H1 (cell line): ENCODE measurements around the gene RAD9A. TPM values are rescaled to one million over a fixed set of nuclear protein-coding genes. Genes with fewer than 3 reads are reported as not detected.
A peak's percentile ranks its signal among the peaks of the same experiment; 100 is the strongest.

Experiments used
- CTCF ChIA-PET: fragments of 300-600 bp; sonication (Branson Sonifier 250); formaldehyde crosslinking; loops from one replicate; lab custom pipeline; 2021; ENCODE audit not compliant: partially characterized antibody; lab: Charles Lee
- POLR2A ChIA-PET: fragments of 300-600 bp; sonication (Branson Sonifier 250); formaldehyde crosslinking; loops from one replicate; lab custom pipeline; 2021; ENCODE audit warnings: inconsistent platforms; ENCODE audit not compliant: partially characterized antibody; lab: Charles Lee
- DNase-seq, 2 experiments: peaks; one replicate each; pipeline versions ENCODE4 v3.0.0 to v3.0.0-alpha.2; 2010 to 2022; ENCODE audit warnings: low spot score in 2 of 2, low read depth in 1 of 2, mixed read lengths in 1 of 2
- FAIRE-seq: peaks from 2 replicates; lab custom pipeline; 2011; peaks lifted over from hg19 to GRCh38; lab: Jason Lieb, UNC
- H2AFZ ChIP-seq: 2 replicates; pipeline ENCODE4 v1.8.1; 2012; ENCODE audit warnings: low read length, inconsistent platforms
- H2AK5ac ChIP-seq: 2 replicates; pipeline ENCODE4 v1.6.1; 2013; ENCODE audit warnings: low read depth, low read length
- H2BK120ac ChIP-seq: replicated peaks from 2 replicates; pipeline ENCODE3; 2013; ENCODE audit warnings: low read depth, low read length, inconsistent platforms
- H2BK12ac ChIP-seq: 2 replicates; pipeline ENCODE4 v1.6.1; 2013; ENCODE audit warnings: low read depth, low read length
- H2BK15ac ChIP-seq: 2 replicates; pipeline ENCODE4 v1.6.1; 2013; ENCODE audit warnings: low read length
- H2BK20ac ChIP-seq: 2 replicates; pipeline ENCODE4 v1.6.1; 2013; ENCODE audit warnings: low read length
- H2BK5ac ChIP-seq: 2 replicates; pipeline ENCODE4 v1.6.1; 2013; ENCODE audit warnings: low read depth, low read length
- H3K14ac ChIP-seq: 2 replicates; pipeline ENCODE4 v1.6.1; 2013; ENCODE audit warnings: inconsistent platforms; ENCODE audit not compliant: insufficient read length
- H3K18ac ChIP-seq: 2 replicates; pipeline ENCODE4 v1.6.1; 2013; ENCODE audit warnings: low read length; ENCODE audit errors: extremely low read depth
- H3K23ac ChIP-seq: 2 replicates; pipeline ENCODE4 v1.6.1; 2013; ENCODE audit warnings: inconsistent platforms; ENCODE audit not compliant: insufficient read length
- H3K23me2 ChIP-seq: 2 replicates; pipeline ENCODE4 v1.6.1; 2013; ENCODE audit warnings: low read depth, low read length
- H3K27ac ChIP-seq: 2 replicates; pipeline ENCODE4 v1.6.1; 2011; ENCODE audit warnings: low read depth, low read length, inconsistent platforms
- H3K27me3 ChIP-seq, 4 experiments: replicated peaks in 1 of 4; 1 replicate in 1 of 4; 2 replicates in 3 of 4; pipeline versions ENCODE4 v1.6.1 to v1.8.1; 2011 to 2013; ENCODE audit warnings: low read length in 3 of 4, mild to moderate bottlenecking in 3 of 4, inconsistent platforms in 2 of 4, mixed read lengths in 2 of 4, moderate library complexity in 1 of 4; ENCODE audit not compliant: control insufficient read depth in 3 of 4, insufficient read depth in 3 of 4; ENCODE audit errors: extremely low read depth in 1 of 4
- H3K36me3 ChIP-seq, 4 experiments: 2 replicates each; pipeline versions ENCODE4 v1.6.1 to v1.8.1; 2011 to 2013; ENCODE audit warnings: mild to moderate bottlenecking in 4 of 4, low read length in 3 of 4, moderate library complexity in 2 of 4, control low read depth in 1 of 4, inconsistent platforms in 1 of 4; ENCODE audit not compliant: insufficient read depth in 4 of 4, control insufficient read depth in 2 of 4
- H3K4ac ChIP-seq: replicated peaks from 2 replicates; pipeline ENCODE3; 2013; ENCODE audit warnings: low read length, low read depth, mixed read lengths, inconsistent platforms; ENCODE audit not compliant: insufficient read length
- H3K4me1 ChIP-seq, 4 experiments: replicated peaks in 1 of 4; 1 replicate in 1 of 4; 2 replicates in 3 of 4; pipeline versions ENCODE4 v1.6.1 to v1.8.1; 2011 to 2013; ENCODE audit warnings: low read length in 3 of 4, inconsistent platforms in 2 of 4, mixed read lengths in 1 of 4; ENCODE audit not compliant: insufficient read depth in 4 of 4, control insufficient read depth in 3 of 4
- H3K4me2 ChIP-seq, 2 experiments: 2 replicates each; pipeline versions ENCODE4 v1.6.1 to v1.8.1; 2011 to 2013; ENCODE audit warnings: low read depth in 2 of 2, low read length in 2 of 2, control low read depth in 1 of 2, inconsistent platforms in 1 of 2, mild to moderate bottlenecking in 1 of 2; ENCODE audit not compliant: insufficient read depth in 1 of 2
- H3K4me3 ChIP-seq, 4 experiments: fragments of 200-600, 300-600 bp in 1 of 4; sonication (generic), shearing (Covaris generic), sonication (Bioruptor Twin) in 1 of 4; 2 replicates each; pipeline versions ENCODE4 v1.5.1 to v1.8.1; 2011 to 2016; ENCODE audit warnings: low read length in 4 of 4, low read depth in 3 of 4, control low read depth in 2 of 4, inconsistent platforms in 2 of 4, mild to moderate bottlenecking in 2 of 4, mixed read lengths in 1 of 4, moderate library complexity in 1 of 4; ENCODE audit not compliant: insufficient read depth in 2 of 4; ENCODE audit errors: extremely low read depth in 1 of 4
- H3K56ac ChIP-seq: replicated peaks from 2 replicates; pipeline ENCODE3; 2013; ENCODE audit warnings: low read depth, mild to moderate bottlenecking, mixed read lengths, low read length, inconsistent platforms; ENCODE audit not compliant: insufficient read length
- H3K79me1 ChIP-seq: 2 replicates; pipeline ENCODE4 v1.6.1; 2013; ENCODE audit warnings: low read depth, low read length, control low read depth
- H3K79me2 ChIP-seq, 2 experiments: 2 replicates each; pipeline versions ENCODE4 v1.6.1 to v1.8.1; 2012 to 2013; ENCODE audit warnings: low read length in 2 of 2, mild to moderate bottlenecking in 2 of 2, inconsistent platforms in 1 of 2; ENCODE audit not compliant: insufficient read depth in 2 of 2, control insufficient read depth in 1 of 2
- H3K9ac ChIP-seq, 4 experiments: replicated peaks in 1 of 4; 1 replicate in 1 of 4; 2 replicates in 3 of 4; pipeline versions ENCODE4 v1.6.1 to v1.8.1; 2011 to 2013; ENCODE audit warnings: low read depth in 3 of 4, low read length in 3 of 4, control low read depth in 2 of 4, mild to moderate bottlenecking in 2 of 4, moderate library complexity in 2 of 4, inconsistent platforms in 1 of 4; ENCODE audit errors: extremely low read depth in 1 of 4
- H3K9me3 ChIP-seq, 2 experiments: 2 replicates each; pipeline versions ENCODE4 v1.6.1 to v1.8.1; 2012 to 2013; ENCODE audit warnings: mild to moderate bottlenecking in 2 of 2, moderate library complexity in 2 of 2, control low read depth in 1 of 2, inconsistent platforms in 1 of 2, low read depth in 1 of 2, low read length in 1 of 2, mixed read lengths in 1 of 2; ENCODE audit not compliant: insufficient read depth in 2 of 2
- H4K20me1 ChIP-seq, 2 experiments: replicated peaks in 1 of 2; 2 replicates each; pipeline versions ENCODE3 to v1.8.1; 2011 to 2013; ENCODE audit warnings: inconsistent platforms in 2 of 2, low read length in 2 of 2, mild to moderate bottlenecking in 1 of 2; ENCODE audit not compliant: insufficient read depth in 2 of 2, control insufficient read depth in 1 of 2
- H4K5ac ChIP-seq: 2 replicates; pipeline ENCODE4 v1.6.1; 2013; ENCODE audit warnings: low read length, low read depth, mixed read lengths, inconsistent platforms; ENCODE audit not compliant: insufficient read length
- H4K8ac ChIP-seq: 2 replicates; pipeline ENCODE4 v1.8.0; 2013; ENCODE audit warnings: mild to moderate bottlenecking, moderate library complexity, low read length, inconsistent platforms; ENCODE audit not compliant: insufficient read depth; ENCODE audit errors: extremely low read depth
- H4K91ac ChIP-seq: replicated peaks from 2 replicates; pipeline ENCODE3; 2013; ENCODE audit warnings: low read length, mixed read lengths, inconsistent platforms; ENCODE audit not compliant: insufficient read length
- JUND ChIP-seq: IDR thresholded peaks from 2 replicates; pipeline ENCODE4 v1.6.1; 2011; ENCODE audit warnings: mild to moderate bottlenecking, improper control_type of control experiment, low read length
- WGBS, 2 experiments: shearing (Covaris generic) in 1 of 2; methylation state at CpG; one replicate each; pipeline versions ENCODE4 v1.1.6 to v1.1.7; 2013 to 2015; ENCODE audit warnings: low lambda C conversion rate in 2 of 2, mixed read lengths in 2 of 2, inconsistent platforms in 1 of 2, low coverage in 1 of 2, missing lambda C conversion rate in 1 of 2; ENCODE audit not compliant: insufficient replicate concordance in 2 of 2, insufficient coverage in 1 of 2, insufficient read length in 1 of 2; ENCODE audit errors: extremely low coverage in 1 of 2, missing lambda C conversion rate in 1 of 2; 5-methylcytosine and 5-hydroxymethylcytosine counted together
- polyA plus RNA-seq, 7 experiments: library from polyadenylated mRNA; depleted of rRNA in 3 of 7; stranded (reverse) in 5 of 7; unstranded in 2 of 7; fragments of >200 nt in 5 of 7; fragments of 200-250 nt in 2 of 7; gene quantifications; 1 replicate in 5 of 7; 2 replicates in 1 of 7; 4 replicates in 1 of 7; pipeline versions ENCODE4 v1.2.1 to v1.2.3, GENCODE V29; 2011 to 2013; ENCODE audit warnings: missing spikeins in 2 of 7, mixed read lengths in 2 of 7
- total RNA-seq: library from RNA; stranded (reverse); fragmentation: NEBNext Ultra II Directional; extraction: Animal tissue kit (Norgen Biotek cat#: 25700); gene quantifications from 2 replicates; pipeline ENCODE4 v1.2.1, GENCODE V29; 2021
- TF ChIP-seq, protein P1 (sequence below): IDR thresholded peaks from 2 replicates; pipeline ENCODE4 v1.6.1; 2012; ENCODE audit warnings: inconsistent platforms

RAD9A gene
- total and polyA plus RNA-seq, 2 of the 8 experiments (the other 6 are each of a cell fraction or from before 2014, with no cell fraction given): 22.2 to 25.5 TPM

DNA sequence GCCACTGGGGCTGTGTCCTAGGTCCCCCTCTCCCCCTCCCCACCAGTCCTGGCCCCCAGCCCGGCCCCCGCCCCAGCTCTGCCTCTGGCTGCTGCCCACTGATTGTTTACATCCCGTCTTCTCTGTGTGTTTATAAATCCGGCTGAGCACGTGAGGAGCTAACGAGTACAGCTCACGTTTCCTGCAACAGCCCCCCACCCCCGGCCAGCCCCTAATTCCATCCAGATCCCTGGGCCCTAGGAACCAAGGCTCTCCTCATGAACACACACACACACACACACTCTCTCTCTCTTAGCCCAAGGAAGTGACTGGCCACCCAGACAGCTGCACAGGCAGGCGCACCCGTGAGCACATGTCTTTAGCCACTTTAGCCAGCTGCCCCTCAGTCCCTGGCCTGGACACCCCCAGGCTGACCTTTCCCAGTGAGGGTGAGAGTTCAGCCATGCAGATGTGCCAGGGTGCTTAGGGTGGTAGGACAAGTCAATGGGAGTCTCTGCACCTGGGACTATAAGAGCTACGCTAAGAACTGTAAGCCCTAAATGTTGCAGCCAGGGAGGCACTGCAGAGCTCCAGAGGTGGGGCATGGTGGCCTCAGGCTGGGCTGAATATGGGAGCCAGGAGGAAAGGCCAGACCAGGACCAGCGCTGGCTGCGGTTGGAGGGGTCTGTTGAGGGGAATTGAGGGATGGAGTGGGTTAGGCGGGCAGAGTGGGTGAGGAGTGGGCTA lies 21.3 kb upstream of the RAD9A start:
- Histone ChIP-seq H3K23ac (no peak overlapping the region), H2BK15ac (0 out of 2 replicates have a peak overlapping the region, but pooled peaks have one; percentile 53), H3K18ac (peak overlapping the region; percentile 28; the same call in 1 of the 2 replicates), H3K14ac (no peak overlapping the region), H3K9ac (no peak overlapping the region), H4K8ac (no peak overlapping the region), H4K5ac (no peak overlapping the region), H3K79me1 (no peaks in the 10 kb centered on the region), H3K4me3 (no peak overlapping the region), H2AK5ac (peak overlapping the region; percentile 60; the same call in 1 of the 2 replicates), H2BK12ac (peak overlapping the region; percentile 87; the same call in 1 of the 2 replicates), H3K4ac (no peak overlapping the region), H2BK120ac (no peak overlapping the region), H2AFZ (no peak overlapping the region), H3K4me1 (peaks cover 0 to 36% (median 30%) of the 10 kb centered on the region in 4 experiments; a peak in 6 of 7 replicates), H2BK20ac (no peak overlapping the region), H3K36me3 (no peaks in the 10 kb centered on the region), H4K91ac (peak overlapping the region; percentile 1), H3K79me2 (no peaks in the 10 kb centered on the region), H3K56ac (no peak overlapping the region), H2BK5ac (peak overlapping the region; percentile 27; the same call in 1 of the 2 replicates), H4K20me1 (peaks cover 0 to 3% of the 10 kb centered on the region in 2 experiments), H3K4me2 (peak overlapping the region; percentile 30 to 96; a peak in 2 of 4 replicates), H3K27ac (no peak overlapping the region), H3K27me3 (peaks cover 0 to 46% (median 36%) of the 10 kb centered on the region in 4 experiments; a peak in 6 of 7 replicates), H3K9me3 (no peaks in the 10 kb centered on the region), H3K23me2 (peaks cover 19% of the 10 kb centered on the region; the same call in 1 of the 2 replicates)
- CTCF ChIA-PET: interaction anchor here (0.7 to 34.8 kb wide), 16 partner anchors 9 to 985 kb away, joined by 3 to 1305 read pairs (median 5); partner anchors contain the start of genes POLD4, PPP1CA and RAD9A
- WGBS, 2 experiments: 61% methylated on average over 14 of the region's 14 CpGs; no CpG with 5 or more reads in 1 of the 2 experiments
- no peak for DNase-seq
- POLR2A ChIA-PET: interaction anchor here (0.6 to 2.1 kb wide), 15 partner anchors 8 to 260 kb away, joined by 3 to 11 read pairs (median 4); partner anchors contain the start of genes PITPNM1, POLD4, RAD9A and TMEM134
- TF ChIP-seq, protein P1, sequence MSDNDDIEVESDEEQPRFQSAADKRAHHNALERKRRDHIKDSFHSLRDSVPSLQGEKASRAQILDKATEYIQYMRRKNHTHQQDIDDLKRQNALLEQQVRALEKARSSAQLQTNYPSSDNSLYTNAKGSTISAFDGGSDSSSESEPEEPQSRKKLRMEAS: peak; percentile 28; the same call in 1 of the 2 replicates
- no peak for TF ChIP-seq JUND
- no peak for FAIRE-seq
